Pulmonary artery endothelial cell (primary cell): ENCODE results near the gene IGFBP5. TPM values are rescaled to one million over a fixed set of nuclear protein-coding genes. Genes with fewer than 3 reads are reported as not detected.

Experiments used
- DNase-seq: peaks from one replicate; pipeline ENCODE4 v3.0.0-alpha.2; 2011; ENCODE audit warnings: low read depth, low spot score
- total RNA-seq: library from RNA; depleted of rRNA; stranded (reverse); fragments of >200 nt; gene quantifications from 2 replicates; pipeline ENCODE4 v1.2.3, GENCODE V29; 2014

Gene IGFBP5
- total RNA-seq, 1 donor from 2014 or later, result 0.20 TPM

DNA sequence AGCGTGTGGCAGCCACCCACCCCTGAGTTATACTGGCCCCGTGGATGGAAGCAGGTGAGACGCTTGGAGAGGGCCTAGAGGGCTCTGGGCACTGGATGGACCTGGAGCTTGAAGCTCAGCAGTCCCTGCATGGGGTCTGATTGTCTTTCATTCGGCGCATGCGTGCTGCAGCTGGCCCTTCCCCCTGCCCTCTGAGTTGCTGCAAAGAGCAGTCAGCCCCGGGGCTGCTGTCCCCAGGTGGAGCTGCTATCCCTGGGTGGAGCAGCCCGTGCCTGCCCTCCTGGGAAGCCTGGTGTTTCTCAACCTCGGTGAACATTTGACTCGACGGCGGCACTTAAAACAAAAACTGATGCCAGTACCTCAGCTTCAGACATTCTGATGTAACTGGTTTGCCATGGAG, 29.6 kb downstream of the IGFBP5 start:
- no peak for DNase-seq

DNA sequence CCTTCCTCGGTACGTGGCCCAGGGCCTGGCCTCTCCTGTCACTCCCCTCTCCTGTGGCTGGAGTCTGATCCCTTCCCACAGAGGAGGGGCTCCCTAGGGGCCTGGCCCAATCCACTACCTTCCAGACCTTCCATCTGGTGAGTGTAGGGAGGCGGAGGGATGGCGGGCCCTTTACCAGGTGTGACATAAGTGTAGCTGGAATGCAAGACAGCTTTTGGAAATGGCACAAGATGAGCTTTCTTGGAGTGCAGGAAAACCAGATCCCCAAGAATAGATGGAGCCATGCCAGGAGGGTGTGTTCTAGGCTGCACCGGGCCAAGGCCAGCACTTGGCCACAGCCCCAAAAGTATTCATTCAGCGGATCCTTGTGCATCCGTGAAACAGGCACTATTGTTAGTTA, 30.1 kb downstream of the IGFBP5 start:
- DNase-seq, result no peak

DNA sequence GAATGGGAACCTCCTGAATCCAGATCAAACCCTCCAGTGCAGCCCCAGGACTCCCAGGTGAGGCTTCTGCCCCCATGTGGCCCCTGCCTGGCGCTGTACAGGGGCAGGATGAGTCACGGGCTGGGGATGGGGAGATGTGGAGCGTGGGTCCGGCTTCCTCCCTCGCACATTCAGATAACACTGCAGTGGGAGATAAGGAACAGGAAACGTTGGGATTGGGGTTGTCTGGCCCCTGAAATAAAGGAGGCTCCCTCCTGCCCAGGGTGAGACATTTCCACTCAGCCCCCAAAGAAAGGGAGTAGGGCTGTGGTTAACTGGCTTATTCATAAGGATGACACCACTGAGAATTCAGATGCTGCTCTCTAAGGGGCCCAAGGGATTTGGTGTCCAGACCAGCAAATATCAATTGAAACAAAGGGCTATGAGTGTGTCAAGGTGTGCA, 30.7 kb downstream of the IGFBP5 start:
- no peak for DNase-seq

DNA sequence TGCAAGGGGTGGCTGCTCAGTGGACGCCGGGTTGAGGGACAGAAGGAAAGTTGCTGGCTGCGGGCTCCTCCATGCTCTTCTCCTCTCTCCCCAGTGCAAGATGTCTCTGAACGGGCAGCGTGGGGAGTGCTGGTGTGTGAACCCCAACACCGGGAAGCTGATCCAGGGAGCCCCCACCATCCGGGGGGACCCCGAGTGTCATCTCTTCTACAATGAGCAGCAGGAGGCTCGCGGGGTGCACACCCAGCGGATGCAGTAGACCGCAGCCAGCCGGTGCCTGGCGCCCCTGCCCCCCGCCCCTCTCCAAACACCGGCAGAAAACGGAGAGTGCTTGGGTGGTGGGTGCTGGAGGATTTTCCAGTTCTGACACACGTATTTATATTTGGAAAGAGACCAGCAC, 31.5 kb downstream of the IGFBP5 start:
- no peak for DNase-seq

DNA sequence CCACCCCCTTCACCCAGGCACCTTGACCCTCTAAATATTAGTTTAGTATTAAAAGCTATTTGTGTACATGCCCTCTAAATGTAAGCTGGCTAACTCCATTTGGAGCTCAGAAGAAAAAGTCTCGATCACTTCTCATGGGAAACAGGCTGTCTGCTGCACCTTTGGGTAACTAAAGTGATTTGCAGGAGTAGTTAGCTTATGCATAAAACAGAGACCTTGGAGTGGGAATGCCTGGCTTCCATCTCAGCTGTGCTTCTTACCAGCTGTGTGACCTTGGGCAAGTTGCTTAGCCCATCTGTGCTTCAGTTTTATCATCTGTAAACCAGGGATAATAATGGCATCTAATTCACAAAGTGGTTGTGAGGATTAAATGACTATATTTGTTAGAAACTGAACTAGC, 32.2 kb downstream of the IGFBP5 start:
- DNase-seq, result no peak

DNA sequence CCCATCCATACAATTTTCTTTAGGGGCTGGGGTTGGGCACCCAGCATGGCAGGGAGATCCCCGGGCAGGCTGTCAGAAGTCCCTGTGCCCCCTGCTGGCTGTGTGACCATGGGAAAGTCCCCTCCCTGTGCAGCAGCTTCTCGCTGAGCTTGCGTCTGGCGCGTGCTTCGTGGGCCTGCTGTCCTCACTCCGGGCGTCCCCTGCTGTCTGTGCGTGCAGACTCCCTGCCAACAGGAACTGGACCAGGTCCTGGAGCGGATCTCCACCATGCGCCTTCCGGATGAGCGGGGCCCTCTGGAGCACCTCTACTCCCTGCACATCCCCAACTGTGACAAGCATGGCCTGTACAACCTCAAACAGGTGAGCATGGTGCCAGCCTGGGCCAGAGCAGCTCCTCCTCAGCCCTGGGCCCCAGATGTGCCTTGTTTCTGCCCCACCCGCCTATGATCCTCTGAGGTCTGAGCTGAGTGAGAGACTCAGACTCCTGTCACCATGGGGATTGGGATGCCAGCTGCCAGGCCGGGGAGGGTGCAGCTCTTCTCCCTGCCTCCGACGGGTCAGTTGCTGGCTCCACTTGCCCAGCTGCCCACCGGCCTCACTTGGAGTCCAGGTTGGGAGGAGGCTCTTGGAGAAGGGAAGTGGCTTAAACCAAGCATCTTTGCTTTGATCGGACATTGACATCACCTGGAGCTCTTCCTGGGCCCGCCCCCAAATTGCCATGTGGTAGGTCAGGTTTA, 33.5 kb downstream of the IGFBP5 start:
- DNase-seq, result no peak

DNA sequence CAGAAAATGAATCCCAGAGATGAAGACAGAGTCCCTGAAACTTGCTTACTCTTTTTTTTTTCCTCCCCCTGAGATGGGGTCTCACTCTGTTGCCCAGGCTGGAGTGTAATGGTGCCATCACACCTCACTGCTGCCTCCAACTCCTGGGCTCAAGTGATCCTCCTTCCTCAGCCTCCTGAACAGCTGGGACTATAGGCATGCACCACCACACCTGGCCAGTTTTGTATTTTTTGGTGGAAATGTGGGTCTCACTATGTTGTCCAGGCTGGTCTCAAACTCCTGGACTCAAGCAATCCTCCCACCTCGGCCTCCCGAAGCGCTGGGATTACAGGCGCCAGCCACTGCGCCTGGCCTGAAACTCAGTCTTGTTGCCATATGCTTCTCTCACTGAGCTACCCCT, 34.3 kb downstream of the IGFBP5 start:
- no peak for DNase-seq

DNA sequence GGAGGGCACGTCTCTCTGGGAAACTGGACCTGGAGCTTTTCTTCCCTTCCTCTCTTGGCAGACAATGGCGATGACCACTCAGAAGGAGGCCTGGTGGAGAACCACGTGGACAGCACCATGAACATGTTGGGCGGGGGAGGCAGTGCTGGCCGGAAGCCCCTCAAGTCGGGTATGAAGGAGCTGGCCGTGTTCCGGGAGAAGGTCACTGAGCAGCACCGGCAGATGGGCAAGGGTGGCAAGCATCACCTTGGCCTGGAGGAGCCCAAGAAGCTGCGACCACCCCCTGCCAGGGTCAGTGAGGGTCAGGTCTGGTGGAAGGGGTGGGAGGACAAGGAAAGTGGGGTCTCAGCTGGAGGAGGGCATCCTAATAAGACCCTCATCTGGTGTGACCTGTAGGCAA, 34.9 kb downstream of the IGFBP5 start:
- no peak for DNase-seq

DNA sequence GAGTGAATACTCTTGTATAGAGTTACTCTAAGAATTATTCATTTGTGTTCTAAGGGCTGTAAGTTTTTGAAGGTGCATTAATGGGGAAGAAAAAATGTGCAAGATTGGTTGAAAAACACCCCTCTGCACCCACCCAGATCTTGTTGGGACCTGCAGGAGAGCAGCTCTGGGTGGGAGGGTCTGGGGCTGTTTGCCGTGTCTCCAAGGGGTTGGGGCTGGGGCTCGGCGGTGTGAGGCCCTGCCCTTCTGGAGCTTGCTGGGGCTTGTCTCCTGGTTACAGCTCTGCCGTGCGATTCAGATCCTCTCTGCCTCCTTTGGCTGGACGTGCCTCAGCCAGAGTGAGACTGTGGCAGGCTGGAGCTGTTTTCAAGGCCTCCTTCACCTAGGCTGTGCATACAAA, 36.1 kb downstream of the IGFBP5 start:
- no peak for DNase-seq

DNA sequence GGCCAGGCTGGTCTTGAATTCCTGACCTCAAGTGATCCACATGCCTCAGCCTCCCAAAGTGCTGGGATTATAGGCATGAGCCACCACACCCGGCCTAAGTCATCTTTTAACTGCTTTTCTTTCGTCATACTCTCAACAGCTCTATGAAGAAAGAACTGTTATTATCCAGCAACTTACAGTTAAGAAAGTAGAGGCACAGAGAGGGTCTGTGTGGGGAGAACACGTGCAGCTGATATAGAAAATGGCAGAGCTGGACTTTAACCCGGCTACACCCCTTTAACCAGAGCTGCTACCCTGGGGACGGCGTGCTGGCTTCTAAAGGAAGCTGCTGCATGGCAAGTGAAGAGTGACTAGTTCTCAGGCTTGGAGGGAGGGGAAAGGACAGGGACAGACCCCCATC, 36.6 kb downstream of the IGFBP5 start:
- no peak for DNase-seq

DNA sequence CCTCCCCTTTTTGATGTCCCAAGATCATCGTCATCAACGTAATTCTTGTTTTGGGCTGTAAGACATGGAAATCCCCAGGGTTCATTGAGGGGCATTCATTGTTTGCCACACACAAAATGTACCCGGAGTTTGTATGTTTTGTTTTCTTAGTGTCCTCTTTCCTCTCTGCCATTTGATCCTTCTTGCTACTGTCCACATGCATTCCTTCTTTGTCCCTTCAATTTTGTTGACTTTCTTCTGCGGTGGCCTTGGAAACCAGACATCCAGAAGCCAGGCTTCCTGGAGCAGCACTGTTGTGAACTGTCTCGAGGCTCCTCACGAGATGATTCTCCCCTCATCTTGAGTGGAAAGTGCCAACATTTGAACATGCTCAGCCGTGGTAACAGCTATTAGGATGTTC, 37.4 kb downstream of the IGFBP5 start:
- DNase-seq, result no peak

DNA sequence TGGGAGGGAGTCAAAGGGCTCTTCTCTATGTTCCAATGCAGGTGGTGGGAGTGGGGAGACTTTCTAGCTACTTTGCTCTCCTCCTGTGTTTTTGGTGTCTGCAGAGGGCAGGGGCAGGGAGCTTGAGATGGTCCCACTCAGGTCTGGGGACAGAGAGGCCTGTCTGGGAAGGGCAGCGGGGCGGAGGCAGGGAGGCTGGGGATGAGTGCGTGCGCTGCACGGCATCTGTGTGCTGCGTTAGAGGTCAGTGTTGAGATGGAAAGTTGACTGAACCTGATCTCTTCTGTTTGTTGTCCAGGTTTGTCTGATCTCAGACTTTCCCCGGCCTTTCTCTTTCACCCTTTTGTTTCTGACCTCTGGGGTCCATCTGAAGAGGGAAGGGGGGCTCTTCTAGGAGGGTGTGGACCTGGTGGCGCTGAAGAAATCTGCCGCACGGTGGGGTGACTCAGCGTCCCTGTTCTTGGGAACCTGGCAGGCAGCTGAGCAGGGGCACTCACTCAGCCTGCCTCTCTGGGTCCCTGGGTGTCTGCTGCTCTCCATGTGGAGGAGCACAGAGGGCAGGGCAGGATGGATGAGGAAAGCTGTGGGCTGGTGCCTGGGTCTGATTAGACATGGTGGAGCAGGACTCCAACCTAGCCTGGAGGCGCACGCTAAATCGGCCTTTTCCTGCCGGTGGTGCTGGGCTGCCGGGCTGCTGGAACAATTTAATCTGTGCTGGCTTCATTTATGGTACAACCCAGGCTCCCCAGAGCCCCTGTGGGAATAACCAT, 38.1 kb downstream of the IGFBP5 start:
- no peak for DNase-seq

DNA sequence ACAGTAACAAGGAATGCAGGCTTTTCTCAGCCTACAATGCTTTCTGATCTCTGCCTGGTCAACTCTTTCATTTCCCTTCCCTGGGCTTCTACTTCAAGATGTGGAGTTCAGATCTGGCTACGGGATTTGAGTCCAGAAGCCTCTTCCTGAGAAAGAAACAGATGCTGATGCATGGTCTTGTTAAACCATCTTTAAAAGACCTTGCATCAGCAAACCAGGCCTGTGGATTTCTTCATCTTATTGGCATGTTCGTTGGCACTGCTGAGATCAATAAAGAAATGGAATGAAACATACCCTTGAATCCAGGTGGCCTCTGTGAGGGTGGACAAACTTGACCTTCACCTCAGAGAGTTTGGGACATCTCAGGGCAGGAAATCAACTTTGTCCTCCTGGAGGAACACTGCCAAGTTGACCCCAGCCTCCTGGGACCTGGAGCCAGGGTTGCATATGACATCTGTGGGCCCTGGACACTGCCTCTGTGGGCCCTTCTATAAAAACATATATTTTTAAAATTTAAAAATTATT, 40.8 kb downstream of the IGFBP5 start:
- DNase-seq, result no peak

DNA sequence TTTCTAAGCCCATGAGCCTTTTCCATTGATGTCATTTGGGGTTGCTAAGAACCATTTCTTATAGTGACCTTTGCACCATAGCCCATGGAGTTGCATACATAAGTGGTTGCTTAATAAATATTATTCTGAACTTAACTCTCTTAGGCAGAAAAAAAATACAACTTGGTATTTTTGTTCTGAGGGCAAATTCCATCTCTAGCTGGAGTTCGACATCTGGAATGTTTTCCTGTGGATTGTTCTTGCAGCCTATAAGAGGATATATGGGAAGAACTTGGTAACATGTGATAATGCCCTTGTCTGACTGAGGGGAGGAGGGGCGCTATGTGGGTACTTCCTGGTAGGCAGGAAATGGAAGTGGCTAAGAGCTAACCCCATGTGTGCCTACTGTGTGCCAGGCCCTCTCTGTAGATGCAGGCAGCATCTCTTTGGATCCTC, 41.4 kb downstream of the IGFBP5 start:
- no peak for DNase-seq

DNA sequence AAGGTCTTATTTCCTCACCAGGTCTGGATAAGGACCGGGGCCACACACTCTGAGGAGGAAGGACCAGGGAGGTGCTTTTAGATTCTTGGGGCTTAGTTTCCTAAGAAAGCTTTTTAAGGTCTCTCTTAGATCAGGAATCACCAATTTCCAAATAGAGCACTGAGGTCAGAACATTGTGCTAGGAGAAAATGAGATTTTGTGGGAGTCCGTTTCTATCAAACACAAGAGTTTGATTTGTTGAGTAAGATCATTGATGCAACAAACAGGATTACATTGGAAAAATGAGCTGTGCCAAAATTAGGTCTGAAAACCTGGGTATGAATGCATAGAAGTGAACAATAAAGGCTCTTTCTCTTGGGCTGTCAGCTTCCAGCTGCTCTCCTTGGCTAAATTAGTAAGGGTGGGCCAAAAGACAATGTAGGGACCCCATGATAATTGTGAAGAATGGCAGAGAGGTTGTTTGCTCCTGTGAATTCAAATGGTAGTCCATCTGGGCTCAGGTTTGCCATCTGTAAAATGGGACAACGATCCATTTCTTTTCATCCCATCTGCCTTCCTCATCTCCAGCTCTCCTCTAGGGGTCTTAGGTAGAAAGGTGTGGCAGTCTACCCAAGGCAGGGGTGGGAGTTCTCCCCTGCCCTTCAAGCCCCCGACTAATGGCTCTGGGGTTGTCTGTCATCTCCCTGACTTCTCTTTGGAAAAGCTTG, 42.1 kb downstream of the IGFBP5 start:
- no peak for DNase-seq

DNA sequence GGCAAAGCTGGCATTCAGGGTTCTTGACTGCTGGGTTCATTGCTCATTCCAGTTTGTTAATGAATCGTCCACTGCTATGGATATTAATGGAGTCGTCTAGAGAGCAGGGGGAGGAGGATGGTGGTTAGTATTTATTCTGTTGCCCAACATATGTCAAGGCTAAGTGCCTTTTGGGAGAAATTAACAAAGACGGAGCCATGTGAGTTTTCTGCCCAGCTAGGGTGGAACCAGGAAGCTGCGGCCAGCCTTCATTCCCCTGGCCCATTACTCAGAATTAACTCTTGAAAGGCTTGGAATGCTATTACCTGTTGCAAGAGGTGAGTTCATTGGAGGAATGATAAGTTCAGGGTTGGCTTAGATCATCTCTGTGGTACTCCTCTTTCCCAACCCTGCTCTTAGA, 42.8 kb downstream of the IGFBP5 start:
- DNase-seq, result no peak

DNA sequence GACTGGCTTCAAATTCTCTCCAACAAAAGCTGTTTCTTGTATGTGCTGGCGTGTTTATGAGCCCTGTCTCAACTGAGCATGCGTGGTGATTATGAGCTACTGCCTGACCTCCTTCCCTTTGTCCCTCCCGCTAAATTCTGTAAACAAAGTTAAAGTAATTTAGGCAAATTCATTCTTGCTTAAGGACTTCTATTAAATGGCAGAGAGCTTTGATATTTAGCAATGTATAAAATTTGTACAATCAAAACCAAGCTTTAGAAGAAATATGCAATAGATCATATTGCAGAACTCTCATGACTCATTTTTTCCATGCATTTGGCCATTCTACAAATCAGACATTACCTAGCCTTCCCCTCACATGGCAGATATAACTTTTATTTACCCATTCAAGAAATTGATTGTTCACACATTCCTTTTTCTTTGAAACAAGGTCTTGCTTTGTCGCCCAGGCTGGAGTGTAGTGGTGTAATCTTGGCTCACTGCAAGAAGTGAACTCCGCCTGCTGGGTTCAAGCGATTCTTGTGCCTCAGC, 43.9 kb downstream of the IGFBP5 start:
- DNase-seq, result no peak

DNA sequence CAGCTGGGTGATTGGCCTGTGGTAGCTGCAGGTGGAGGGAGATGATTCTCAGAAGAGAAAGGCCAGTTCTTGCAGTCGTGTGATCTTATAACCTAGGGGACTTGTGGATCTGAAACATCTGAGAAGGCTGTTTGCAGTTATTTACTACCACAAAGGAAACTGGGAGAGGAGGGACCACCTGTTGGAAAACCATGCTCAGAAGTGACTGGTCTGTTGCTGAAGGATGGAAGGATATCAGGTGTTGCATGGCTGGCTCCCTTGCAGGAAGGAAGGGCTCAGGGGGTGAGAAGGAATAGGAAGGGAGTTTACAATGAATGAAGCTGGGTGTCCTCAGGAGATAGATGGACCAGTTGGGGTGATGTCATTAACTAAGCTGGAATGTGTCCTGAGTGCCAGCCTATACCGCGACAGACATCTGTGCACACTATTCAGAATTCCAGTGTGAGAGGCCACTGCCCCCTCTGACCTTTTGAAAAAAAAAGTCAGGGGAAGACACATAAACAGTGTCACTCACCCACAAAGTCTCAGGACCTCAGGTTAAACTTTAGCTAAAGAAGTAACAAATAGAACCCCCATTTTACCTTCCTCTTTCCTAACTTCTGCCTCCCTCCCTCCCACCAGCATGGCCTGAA, 44.6 kb downstream of the IGFBP5 start:
- no peak for DNase-seq

DNA sequence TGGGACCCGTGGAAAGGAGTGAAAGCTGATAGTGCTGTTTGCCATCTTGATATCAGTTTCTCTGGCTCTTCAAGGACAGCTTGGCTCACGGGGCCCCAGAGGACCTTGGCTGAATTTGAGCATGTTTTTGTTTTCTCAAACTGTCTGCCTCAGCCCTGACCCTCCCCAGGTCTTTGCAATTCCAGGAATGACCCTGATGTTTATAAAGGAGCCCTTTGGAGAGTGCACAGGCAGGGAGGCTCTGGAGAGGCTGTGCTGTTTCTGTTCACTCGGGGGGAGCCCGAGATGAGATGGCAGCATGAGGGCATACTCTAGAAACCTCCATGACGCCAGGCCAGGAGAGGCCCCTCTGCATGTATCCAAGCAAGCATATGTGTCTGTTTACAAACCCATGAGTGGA, 45.8 kb downstream of the IGFBP5 start:
- DNase-seq, result no peak

DNA sequence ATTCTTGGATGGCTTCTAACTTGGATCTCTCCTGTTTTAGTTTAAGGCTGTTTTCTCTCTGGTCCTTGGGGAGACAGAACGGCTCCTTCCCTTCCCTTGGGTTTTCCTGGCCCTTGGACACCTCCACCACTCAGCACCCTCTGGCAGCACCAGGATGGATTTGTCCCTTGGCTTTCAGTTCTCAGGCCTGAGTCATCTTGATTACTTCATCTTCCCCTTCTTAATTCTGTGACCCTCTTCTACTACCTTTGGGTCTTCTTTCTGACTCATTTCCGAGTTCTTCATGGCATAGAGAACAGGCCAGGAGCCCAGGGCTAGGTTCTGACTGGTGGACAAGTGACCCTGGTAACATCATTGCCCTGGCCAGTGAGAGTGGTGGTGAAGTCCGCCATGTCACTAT, 47.2 kb downstream of the IGFBP5 start:
- no peak for DNase-seq

DNA sequence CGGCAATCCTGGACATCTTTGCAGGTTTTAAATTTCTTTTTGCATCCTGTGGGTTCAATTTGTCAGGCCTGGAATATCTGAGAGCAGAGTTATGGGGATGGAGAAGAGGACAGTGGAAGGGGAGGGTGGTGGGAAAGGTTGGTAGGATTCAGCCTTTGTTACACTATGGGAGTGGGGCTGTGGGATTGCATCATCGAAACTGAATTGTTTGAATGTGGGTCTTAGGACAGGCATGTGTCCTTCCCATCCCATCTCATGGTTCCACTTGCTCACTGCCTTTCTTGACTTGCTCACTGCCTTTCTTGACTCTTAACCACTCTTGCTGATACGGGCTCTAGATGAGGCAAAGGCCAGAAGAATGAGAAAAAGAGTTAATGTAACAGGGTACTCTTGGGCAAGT, 49.2 kb downstream of the IGFBP5 start:
- DNase-seq, result no peak

DNA sequence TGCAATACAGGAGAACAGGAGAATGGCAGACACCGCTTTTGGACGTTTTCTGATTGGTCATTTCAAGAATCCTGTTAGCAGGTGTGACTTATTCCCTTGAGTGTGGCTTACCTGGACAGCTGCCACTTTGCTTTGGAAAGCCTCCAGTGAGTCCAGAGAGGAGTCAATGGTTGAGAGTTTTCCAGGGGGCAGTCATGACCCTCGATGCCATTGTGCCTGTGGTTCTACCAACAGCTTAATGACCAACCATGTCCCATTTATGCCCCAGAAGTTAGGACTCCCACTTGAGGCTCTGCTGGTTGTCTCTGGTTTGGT, 49.8 kb downstream of the IGFBP5 start:
- no peak for DNase-seq
